Fibroblast of the aortic adventitia (primary cell): ENCODE data around the gene SUMO3. TPM values are rescaled to one million over a fixed set of nuclear protein-coding genes. Genes with fewer than 3 reads are reported as not detected.
"Not testable (repeated sequence)": the region's sequence is repeated elsewhere in the genome, so short reads cannot be mapped to it uniquely, and the experiment has no call there.

Experiments
- DNase-seq: peaks from one replicate; pipeline ENCODE4 v3.0.0-alpha.2; 2010; ENCODE audit warnings: low read depth
- H3K4me3 ChIP-seq: 2 replicates; pipeline ENCODE4 v1.5.1; 2011; ENCODE audit warnings: low read depth, mild to moderate bottlenecking, control low read depth, low read length, moderate library complexity
- total RNA-seq: library from RNA; depleted of rRNA; stranded (reverse); fragments of >200 nt; gene quantifications from 2 replicates; pipeline ENCODE4 v1.2.3, GENCODE V29; 2012; ENCODE audit warnings: low replicate concordance
- TF ChIP-seq, protein P1 (sequence below): IDR thresholded peaks from 2 replicates; pipeline ENCODE4 v1.5.1; 2011; ENCODE audit warnings: mild to moderate bottlenecking, low read length, control low read depth, inconsistent platforms; ENCODE audit not compliant: insufficient read depth

SUMO3 gene
- total RNA-seq, 1 donor, result 130 TPM

DNA sequence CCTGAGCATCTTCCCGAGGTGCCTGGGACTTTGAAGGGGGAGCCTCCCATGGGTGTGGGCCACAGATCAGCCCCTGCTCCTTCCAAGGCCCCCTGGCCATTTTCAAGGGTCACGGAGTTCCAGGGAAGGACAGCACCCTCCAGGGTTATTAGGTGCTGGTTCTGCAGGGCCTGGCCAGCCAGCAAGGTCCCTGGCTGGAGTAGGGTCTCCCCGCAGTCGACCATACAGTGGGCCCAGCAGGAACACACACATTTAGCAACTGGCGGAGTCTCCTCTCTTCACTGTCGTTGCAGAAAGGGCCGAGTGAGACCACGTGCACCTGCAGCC, 17.7 kb upstream of the SUMO3 start:
- H3K4me3 ChIP-seq, result no peak overlapping the region
- TF ChIP-seq, protein P1, sequence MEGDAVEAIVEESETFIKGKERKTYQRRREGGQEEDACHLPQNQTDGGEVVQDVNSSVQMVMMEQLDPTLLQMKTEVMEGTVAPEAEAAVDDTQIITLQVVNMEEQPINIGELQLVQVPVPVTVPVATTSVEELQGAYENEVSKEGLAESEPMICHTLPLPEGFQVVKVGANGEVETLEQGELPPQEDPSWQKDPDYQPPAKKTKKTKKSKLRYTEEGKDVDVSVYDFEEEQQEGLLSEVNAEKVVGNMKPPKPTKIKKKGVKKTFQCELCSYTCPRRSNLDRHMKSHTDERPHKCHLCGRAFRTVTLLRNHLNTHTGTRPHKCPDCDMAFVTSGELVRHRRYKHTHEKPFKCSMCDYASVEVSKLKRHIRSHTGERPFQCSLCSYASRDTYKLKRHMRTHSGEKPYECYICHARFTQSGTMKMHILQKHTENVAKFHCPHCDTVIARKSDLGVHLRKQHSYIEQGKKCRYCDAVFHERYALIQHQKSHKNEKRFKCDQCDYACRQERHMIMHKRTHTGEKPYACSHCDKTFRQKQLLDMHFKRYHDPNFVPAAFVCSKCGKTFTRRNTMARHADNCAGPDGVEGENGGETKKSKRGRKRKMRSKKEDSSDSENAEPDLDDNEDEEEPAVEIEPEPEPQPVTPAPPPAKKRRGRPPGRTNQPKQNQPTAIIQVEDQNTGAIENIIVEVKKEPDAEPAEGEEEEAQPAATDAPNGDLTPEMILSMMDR, result no peak
- DNase-seq, result no peak

DNA sequence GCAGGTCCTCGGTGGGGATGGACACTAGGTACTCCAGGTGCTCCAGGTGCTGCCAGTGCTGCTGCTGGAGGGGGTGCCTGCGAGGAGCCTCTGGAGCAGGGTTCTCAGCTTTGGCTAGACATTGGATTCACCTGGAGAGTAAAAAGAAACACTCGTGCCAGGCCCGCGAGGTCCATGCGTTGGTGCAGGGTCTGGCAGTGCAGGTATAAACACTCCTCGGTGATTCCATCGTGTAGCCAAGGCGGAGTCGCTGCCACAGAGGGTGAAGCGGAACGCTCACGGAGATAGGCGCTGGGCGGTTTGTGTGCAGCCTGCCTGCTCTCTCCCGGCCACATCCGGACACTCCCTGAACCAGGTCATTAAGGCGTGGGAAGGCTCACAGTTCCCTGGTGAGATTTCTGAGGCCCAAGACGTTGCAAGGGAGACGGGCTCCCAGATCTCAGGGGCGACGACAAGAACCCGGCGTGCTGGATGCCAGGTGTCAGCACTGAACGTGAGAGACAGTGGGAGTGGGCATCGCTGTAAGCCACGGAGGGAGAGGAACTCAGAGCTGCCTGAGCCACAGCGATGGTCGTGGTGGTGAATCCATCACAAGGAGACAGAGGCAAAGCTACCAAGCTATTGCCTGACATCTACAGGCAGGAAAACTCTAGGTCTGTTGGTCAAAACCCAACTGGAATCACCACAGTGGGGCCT, 17.2 kb upstream of the SUMO3 start:
- TF ChIP-seq, protein P1, result no peak
- no peak for DNase-seq
- H3K4me3 ChIP-seq, result no peak overlapping the region

DNA sequence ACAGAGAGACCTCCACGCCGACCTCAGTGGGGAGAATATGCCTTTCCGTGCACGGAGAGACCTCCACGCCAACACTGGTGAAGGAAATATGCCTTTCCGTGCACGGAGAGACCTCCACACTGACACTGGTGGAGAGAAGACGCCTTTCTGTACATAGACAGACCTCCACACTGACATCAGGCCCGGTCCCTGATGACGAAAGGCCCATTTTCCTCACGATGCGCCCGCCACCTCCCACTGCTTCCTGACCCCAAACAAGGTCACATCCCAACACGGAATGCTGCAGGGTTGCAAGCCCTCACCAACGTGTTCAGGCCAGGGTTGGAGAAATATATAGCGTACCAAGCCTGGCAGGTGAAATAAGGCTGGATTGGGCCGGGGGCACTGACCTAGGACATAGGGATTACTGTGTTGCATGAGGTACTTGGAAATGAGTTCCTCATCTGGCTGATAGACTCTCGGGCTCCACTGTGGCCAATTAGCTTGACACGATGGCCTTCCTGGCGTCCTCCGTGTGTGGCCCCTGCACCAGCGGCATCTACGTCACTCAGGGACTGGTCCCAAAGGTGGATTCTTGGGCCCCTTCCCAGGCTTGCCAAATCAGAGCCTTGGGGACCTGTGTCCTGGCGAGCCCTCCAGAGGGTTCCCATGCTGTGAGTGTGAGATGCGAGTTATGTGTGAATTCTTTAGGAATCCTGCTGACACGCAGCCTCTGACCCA, 16.5 kb upstream of the SUMO3 start:
- no peak for DNase-seq
- no peak overlapping the region for H3K4me3 ChIP-seq
- TF ChIP-seq, protein P1, result no peak

DNA sequence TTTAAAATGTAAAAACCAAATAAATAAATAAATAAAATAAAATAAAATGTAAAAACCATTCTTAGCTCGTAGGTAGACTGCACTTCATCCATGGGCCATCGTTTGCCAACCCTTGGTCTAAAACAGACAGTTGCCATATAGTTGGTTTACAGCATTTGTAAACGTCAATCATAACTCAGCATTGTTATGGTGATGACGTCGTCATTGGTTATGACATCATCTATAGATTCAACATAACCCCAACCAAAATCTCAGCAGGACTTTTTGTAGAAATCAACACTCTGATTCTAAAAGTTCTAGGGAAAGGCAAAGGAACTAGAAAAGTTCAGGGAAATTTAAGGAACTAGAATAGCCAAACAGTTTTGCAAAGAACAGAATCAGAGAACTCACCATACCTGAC, 15.8 kb upstream of the SUMO3 start:
- DNase-seq, result no peak
- H3K4me3 ChIP-seq, result no peak overlapping the region
- TF ChIP-seq, protein P1, result no peak

DNA sequence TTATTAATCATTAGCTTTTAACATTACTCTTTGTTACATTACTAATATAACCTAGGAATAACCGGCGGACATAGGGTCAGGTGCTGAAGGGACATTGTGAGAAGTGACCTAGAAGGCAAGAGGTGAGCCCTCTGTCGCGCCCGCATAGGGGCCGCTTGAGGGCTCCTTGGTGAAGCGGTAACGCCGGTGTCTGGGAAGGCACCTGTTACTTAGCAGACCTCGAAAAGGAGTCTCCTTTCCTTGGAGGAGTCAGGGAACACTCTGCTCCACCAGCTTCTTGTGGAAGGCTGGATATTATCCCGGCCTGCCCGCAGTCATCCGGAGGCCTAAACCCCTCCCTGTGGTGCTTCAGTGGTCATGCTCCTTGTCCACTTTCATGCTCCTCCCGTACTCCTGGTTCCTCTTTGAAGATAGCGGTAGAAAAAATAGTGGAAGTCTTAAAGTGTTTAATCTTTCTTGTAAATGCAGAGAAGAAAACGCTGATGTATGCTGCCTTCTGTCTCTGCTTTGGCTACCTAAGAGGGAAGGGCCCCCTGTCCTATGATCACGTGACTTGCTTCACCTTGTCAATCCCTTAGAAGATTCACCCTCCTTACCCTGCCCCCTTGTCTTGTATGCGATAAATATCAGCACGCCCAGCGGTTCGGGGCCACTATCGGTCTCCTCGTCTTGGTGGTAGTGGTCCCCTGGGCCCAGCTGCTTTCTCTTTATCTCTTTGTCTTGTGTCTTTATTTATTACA, 14.8 kb upstream of the SUMO3 start:
- DNase-seq, H3K4me3 ChIP-seq: not testable (repeated sequence)

DNA sequence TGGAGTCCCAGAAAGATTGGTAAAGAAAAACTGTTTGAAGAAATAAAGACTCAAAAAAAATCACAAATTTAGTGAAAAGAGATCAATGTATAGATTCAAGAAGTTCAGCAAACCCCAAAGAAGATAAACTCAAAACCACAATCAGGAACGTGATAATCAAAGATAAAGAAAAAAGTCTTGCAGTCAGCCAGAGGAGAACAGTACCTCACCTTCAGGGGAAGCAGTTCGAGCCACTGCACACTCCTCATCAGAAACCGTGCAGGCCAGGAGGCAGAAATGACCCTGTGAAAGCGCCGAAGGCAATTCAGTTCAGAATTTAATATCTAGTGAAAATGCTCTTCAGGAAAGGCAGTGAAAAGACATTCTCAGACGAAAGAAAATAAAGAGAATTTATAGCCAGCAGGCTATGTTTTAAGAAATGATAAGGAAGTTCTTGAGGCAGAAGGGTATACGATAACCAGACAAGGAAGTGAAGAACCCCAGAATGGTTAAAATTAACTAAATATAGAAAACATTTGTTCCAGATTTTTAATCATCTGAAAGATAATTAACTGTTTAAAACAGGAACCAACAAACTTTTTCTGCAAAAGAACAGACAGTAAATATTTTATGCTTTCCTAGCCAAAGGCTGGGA, 13.5 kb upstream of the SUMO3 start:
- DNase-seq, result no peak
- H3K4me3 ChIP-seq, result no peak overlapping the region
- TF ChIP-seq, protein P1, result no peak

DNA sequence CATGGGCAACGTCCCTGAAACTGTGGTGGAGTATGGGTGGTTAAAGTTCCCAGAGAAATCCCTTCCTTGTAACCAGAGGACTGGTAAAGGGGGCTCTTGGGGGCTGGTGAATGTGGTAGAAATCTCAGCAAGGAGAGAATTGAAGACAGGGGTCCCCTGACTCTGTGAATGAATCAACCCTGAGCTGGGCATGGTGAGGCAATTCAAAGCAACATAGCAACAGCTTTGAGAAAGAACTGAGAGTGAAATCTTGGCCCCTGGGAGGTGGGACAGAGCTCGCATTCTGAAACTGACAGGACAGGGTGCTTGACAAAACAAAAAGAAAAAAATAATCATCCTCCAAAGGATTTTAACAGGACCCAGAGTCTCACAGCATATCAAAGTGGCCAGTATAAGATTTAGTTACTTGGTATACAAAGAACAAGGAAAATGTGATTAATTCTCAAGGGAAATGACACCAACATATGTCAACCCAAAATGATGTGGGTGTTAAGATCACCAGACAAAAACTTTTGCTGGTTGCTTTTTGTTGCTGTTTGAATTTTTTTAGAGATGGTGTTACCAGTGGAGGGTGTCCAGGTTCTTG, 11.7 kb upstream of the SUMO3 start:
- DNase-seq, result no peak
- TF ChIP-seq, protein P1, result no peak
- no peak overlapping the region for H3K4me3 ChIP-seq
